Trophoblast cell (in vitro differentiated cells and primary cell): ENCODE data around the gene CCDC97.

ENCODE experiments used
- DNase-seq, 2 donors: peaks; one replicate each; pipeline ENCODE4 v3.0.0-alpha.2; 2016
- H2AFZ ChIP-seq: 2 replicates; pipeline ENCODE4 v1.6.1; 2013; ENCODE audit warnings: low read length, moderate library complexity, mild to moderate bottlenecking; ENCODE audit not compliant: insufficient read depth, poor library complexity
- H2AK5ac ChIP-seq: 2 replicates; pipeline ENCODE4 v1.6.1; 2013; ENCODE audit warnings: mild to moderate bottlenecking, low read length
- H2BK120ac ChIP-seq: 2 replicates; pipeline ENCODE4 v1.6.1; 2013; ENCODE audit warnings: low read length, mild to moderate bottlenecking, moderate library complexity; ENCODE audit not compliant: insufficient read depth, poor library complexity
- H2BK12ac ChIP-seq: 2 replicates; pipeline ENCODE4 v1.6.1; 2013; ENCODE audit warnings: mild to moderate bottlenecking, low read length, moderate library complexity
- H2BK5ac ChIP-seq: 2 replicates; pipeline ENCODE4 v1.6.1; 2013; ENCODE audit warnings: low read length, low read depth, moderate library complexity, mild to moderate bottlenecking; ENCODE audit not compliant: poor library complexity
- H3K14ac ChIP-seq: 2 replicates; pipeline ENCODE4 v1.6.1; 2013; ENCODE audit warnings: mild to moderate bottlenecking, low read length
- H3K18ac ChIP-seq: 2 replicates; pipeline ENCODE4 v1.6.1; 2013; ENCODE audit warnings: mild to moderate bottlenecking, low read length
- H3K23ac ChIP-seq: 2 replicates; pipeline ENCODE4 v1.6.1; 2013; ENCODE audit warnings: low read length
- H3K27ac ChIP-seq: 2 replicates; pipeline ENCODE4 v1.5.1; 2013; ENCODE audit warnings: low read depth, mild to moderate bottlenecking, inconsistent platforms, low read length, moderate library complexity
- H3K27me3 ChIP-seq: 2 replicates; pipeline ENCODE4 v1.6.1; 2013; ENCODE audit warnings: inconsistent platforms, mild to moderate bottlenecking, low read length, moderate library complexity; ENCODE audit not compliant: insufficient read depth
- H3K36me3 ChIP-seq, 2 experiments: 1 replicate in 1 of 2; 2 replicates in 1 of 2; pipeline ENCODE4 v1.6.1; 2013; ENCODE audit warnings: low read length in 2 of 2, mild to moderate bottlenecking in 2 of 2, moderate library complexity in 1 of 2; ENCODE audit not compliant: insufficient read depth in 2 of 2, control insufficient read depth in 1 of 2
- H3K4ac ChIP-seq: 2 replicates; pipeline ENCODE4 v1.6.1; 2013; ENCODE audit warnings: low read depth, mild to moderate bottlenecking, low read length, moderate library complexity
- H3K4me1 ChIP-seq, 2 experiments: 1 replicate in 1 of 2; 2 replicates in 1 of 2; pipeline ENCODE4 v1.6.1; 2013; ENCODE audit warnings: low read length in 2 of 2, mild to moderate bottlenecking in 2 of 2, moderate library complexity in 1 of 2; ENCODE audit not compliant: insufficient read depth in 2 of 2, control insufficient read depth in 1 of 2
- H3K4me2 ChIP-seq: 2 replicates; pipeline ENCODE4 v1.6.1; 2013; ENCODE audit warnings: inconsistent platforms, mild to moderate bottlenecking, low read length, moderate library complexity
- H3K4me3 ChIP-seq: 2 replicates; pipeline ENCODE4 v1.5.1; 2013; ENCODE audit warnings: mild to moderate bottlenecking, low read depth, low read length, inconsistent platforms
- H3K79me1 ChIP-seq: one replicate; pipeline ENCODE4 v1.6.1; 2013; ENCODE audit warnings: low read length
- H3K79me2 ChIP-seq: 2 replicates; pipeline ENCODE4 v1.6.1; 2013; ENCODE audit warnings: low read length, mild to moderate bottlenecking; ENCODE audit not compliant: control insufficient read depth, insufficient read depth, poor library complexity
- H3K9ac ChIP-seq: 2 replicates; pipeline ENCODE4 v1.6.1; 2013; ENCODE audit warnings: mild to moderate bottlenecking, low read length
- H3K9me3 ChIP-seq: 2 replicates; pipeline ENCODE4 v1.6.1; 2013; ENCODE audit warnings: low read depth, mild to moderate bottlenecking, control low read depth, inconsistent platforms, low read length; ENCODE audit not compliant: insufficient read depth
- H4K12ac ChIP-seq: 2 replicates; pipeline ENCODE4 v1.6.1; 2013; ENCODE audit warnings: low read depth, mild to moderate bottlenecking, low read length, moderate library complexity
- H4K8ac ChIP-seq: 2 replicates; pipeline ENCODE4 v1.6.1; 2013; ENCODE audit warnings: low read depth, mild to moderate bottlenecking, low read length, moderate library complexity
- H4K91ac ChIP-seq: one replicate; pipeline ENCODE4 v1.6.1; 2013; ENCODE audit warnings: low read depth, mild to moderate bottlenecking, low read length, moderate library complexity
- WGBS: extraction: QIAGEN DNeasy Blood & Tissue Kit; methylation state at CpG from one replicate; pipeline ENCODE4 v1.1.7; 2013; ENCODE audit warnings: missing lambda C conversion rate; ENCODE audit not compliant: insufficient read length, insufficient coverage; ENCODE audit errors: extremely low coverage; 5-methylcytosine and 5-hydroxymethylcytosine counted together

Gene CCDC97

DNA sequence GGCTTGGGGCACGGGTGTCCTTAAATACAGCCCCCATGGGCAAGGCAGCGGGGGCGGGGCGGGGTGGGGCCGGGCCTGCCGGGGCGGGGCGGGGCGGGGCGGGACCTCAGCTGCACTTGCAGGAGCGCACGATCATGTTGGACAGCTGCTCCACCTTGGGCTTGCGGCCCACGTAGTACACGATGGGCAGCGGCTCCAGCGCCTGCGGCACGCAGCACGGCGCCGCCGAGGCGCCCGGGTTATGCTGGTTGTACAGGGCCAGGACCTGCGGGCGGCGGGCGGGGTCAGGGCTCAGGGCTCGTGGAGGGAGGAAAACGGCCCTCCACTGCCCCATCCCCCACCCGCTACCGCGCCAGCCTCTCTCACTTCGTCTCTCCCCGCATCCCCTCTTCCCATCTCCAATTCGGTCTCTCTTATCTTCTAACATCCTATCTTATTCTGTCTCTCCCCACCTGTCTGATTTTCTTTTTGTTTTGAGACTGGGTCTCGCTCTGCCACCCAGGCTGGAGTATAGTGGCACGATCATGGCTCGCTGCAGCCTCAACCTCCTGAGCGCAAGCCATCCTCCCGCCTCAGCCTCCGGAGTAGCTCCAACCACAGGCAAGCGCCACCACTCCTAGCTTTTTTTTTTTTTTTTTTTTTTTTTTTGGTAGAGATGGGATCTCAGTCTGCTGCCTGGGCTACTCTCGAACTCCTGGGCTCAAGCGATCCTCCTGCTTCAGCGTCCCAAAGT is 21.1 kb downstream of the CCDC97 start:
- Histone ChIP-seq H3K4me1 (peaks cover 15 to 18% of the 10 kb centered on the region in 2 experiments), H3K23ac (no peak overlapping the region), H3K27me3 (no peaks in the 10 kb centered on the region), H3K36me3 (peaks cover 49 to 57% of the 10 kb centered on the region in 2 experiments), H2AK5ac (no peak overlapping the region), H3K79me2 (peaks cover 4% of the 10 kb centered on the region), H4K12ac (no peak overlapping the region), H3K27ac (no peak overlapping the region), H2BK120ac (no peak overlapping the region), H4K8ac (no peak overlapping the region), H3K14ac (no peak overlapping the region), H2BK12ac (no peak overlapping the region), H3K4me2 (no peak overlapping the region), H3K4me3 (no peak overlapping the region), H2AFZ (no peak overlapping the region), H4K91ac (no peak overlapping the region), H3K4ac (no peak overlapping the region), H3K9me3 (peaks cover 3% of the 10 kb centered on the region), H2BK5ac (no peak overlapping the region), H3K18ac (no peak overlapping the region), H3K79me1 (peaks cover 10% of the 10 kb centered on the region), H3K9ac (no peak overlapping the region)
- peak; percentile 96 for DNase-seq
- whole genome bisulfite sequencing = no CpG with 5 or more reads among the region's 47 CpGs

DNA sequence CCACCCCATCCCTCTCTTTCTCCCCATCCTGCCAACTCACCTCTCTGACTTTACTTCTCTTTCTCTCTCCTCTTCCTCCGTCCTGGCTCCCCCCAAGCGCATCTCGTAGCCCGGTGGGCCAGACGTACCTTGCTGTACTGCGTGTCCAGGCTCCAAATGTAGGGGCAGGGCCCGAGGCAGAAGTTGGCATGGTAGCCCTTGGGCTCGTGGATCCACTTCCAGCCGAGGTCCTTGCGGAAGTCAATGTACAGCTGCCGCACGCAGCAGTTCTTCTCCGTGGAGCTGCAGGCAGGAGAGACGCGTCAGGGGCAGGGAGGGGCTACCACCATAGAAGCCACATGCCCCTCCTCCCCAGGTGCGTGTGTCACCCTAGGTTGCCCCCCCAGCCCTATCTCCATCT is 22.0 kb downstream of the CCDC97 start:
- Histone ChIP-seq H4K91ac (no peak overlapping the region), H2BK120ac (no peak overlapping the region), H3K4me2 (no peak overlapping the region), H4K12ac (no peak overlapping the region), H3K4ac (no peak overlapping the region), H2AK5ac (no peak overlapping the region), H3K23ac (no peak overlapping the region), H3K4me3 (no peak overlapping the region), H4K8ac (no peak overlapping the region), H3K79me2 (peaks cover 2% of the 10 kb centered on the region), H3K18ac (no peak overlapping the region), H3K27ac (no peak overlapping the region), H3K27me3 (no peaks in the 10 kb centered on the region), H2AFZ (no peak overlapping the region), H2BK12ac (no peak overlapping the region), H3K4me1 (peaks cover 10 to 13% of the 10 kb centered on the region in 2 experiments), H3K36me3 (peaks cover 53 to 58% of the 10 kb centered on the region in 2 experiments), H2BK5ac (no peak overlapping the region), H3K9ac (no peak overlapping the region), H3K14ac (no peak overlapping the region), H3K9me3 (peaks cover 3% of the 10 kb centered on the region), H3K79me1 (peaks cover 7% of the 10 kb centered on the region)
- no CpG with 5 or more reads among the region's 16 CpGs for WGBS
- DNase-seq = peak in 1 of 2 donors; percentile 56

DNA sequence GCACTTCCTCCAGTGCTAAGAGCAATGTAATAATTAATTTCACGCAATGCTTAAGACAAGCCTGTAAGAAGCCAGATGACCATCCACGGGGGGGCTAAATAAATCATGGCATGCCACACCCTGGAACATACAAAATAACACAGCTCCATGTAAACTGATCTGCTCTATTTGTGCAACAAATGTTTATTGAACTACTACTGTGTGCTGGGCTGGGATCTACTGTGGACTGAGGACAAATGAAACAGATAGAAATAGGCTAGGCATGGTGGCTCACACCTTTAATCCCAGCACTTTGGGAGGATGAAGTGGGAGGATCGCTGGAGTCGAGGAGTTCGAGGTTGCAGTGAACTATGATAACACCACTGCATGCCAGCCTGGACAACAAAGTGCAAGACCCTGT is 22.5 kb downstream of the CCDC97 start:
- H3K9me3 ChIP-seq = peaks cover 3% of the 10 kb centered on the region
- H4K8ac ChIP-seq = no peak overlapping the region
- H4K12ac ChIP-seq = no peak overlapping the region
- no peak overlapping the region for H2AFZ ChIP-seq
- DNase-seq = no peak
- WGBS = no CpG with 5 or more reads among the region's 5 CpGs
- H2BK120ac ChIP-seq = no peak overlapping the region
- H2BK5ac ChIP-seq = no peak overlapping the region
- H2BK12ac ChIP-seq = no peak overlapping the region
- H3K36me3 ChIP-seq = peaks cover 57 to 62% of the 10 kb centered on the region in 2 experiments
- no peak overlapping the region for H3K9ac ChIP-seq
- H3K79me2 ChIP-seq = no peaks in the 10 kb centered on the region
- no peak overlapping the region for H3K4me3 ChIP-seq
- no peak overlapping the region for H3K14ac ChIP-seq
- no peak overlapping the region for H4K91ac ChIP-seq
- no peak overlapping the region for H3K23ac ChIP-seq
- H3K79me1 ChIP-seq = peaks cover 2% of the 10 kb centered on the region
- no peak overlapping the region for H3K4me2 ChIP-seq
- no peaks in the 10 kb centered on the region for H3K27me3 ChIP-seq
- no peak overlapping the region for H2AK5ac ChIP-seq
- H3K18ac ChIP-seq = no peak overlapping the region
- H3K4ac ChIP-seq = no peak overlapping the region
- H3K27ac ChIP-seq = no peak overlapping the region
- H3K4me1 ChIP-seq = peaks cover 6 to 8% of the 10 kb centered on the region in 2 experiments

DNA sequence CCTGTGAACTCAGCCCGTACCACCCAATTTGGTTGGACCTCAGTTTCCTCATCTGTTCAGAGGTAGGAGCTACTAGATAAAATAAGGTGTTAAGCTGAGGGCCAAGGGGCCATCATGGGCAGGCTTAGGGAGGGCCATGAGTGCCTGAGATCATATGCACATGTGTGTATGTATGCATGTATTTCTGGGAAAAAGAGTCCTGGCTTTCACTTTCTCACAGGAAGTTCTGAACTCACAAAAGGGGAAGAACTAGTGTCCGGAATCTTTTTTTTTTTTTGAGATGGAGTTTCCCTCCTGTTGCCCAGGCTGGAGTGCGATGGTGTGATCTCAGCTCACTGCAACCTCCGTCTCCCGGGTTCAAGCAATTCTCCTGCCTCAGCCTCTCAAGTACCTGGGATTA is 24.8 kb downstream of the CCDC97 start:
- H3K4me1 ChIP-seq = no peaks in the 10 kb centered on the region
- no CpG with 5 or more reads among the region's 5 CpGs for WGBS
- no peaks in the 10 kb centered on the region for H3K27me3 ChIP-seq
- H4K8ac ChIP-seq = no peak overlapping the region
- H2AK5ac ChIP-seq = no peak overlapping the region
- no peak overlapping the region for H3K14ac ChIP-seq
- no peak overlapping the region for H4K91ac ChIP-seq
- no peak overlapping the region for H2BK12ac ChIP-seq
- no peak overlapping the region for H3K27ac ChIP-seq
- no peak overlapping the region for H3K4me2 ChIP-seq
- H3K79me2 ChIP-seq = no peaks in the 10 kb centered on the region
- no peak overlapping the region for H3K23ac ChIP-seq
- no peak overlapping the region for H3K4me3 ChIP-seq
- H2BK120ac ChIP-seq = no peak overlapping the region
- no peak overlapping the region for H3K18ac ChIP-seq
- H3K36me3 ChIP-seq = peaks cover 58 to 64% of the 10 kb centered on the region in 2 experiments
- H3K9ac ChIP-seq = no peak overlapping the region
- no peaks in the 10 kb centered on the region for H3K79me1 ChIP-seq
- H2AFZ ChIP-seq = no peak overlapping the region
- no peak overlapping the region for H4K12ac ChIP-seq
- H2BK5ac ChIP-seq = no peak overlapping the region
- H3K4ac ChIP-seq = no peak overlapping the region
- DNase-seq = peak in 1 of 2 donors; percentile 33
- peaks cover 3% of the 10 kb centered on the region for H3K9me3 ChIP-seq
